22Rv1 (cell line): ENCODE measurements around the gene USP13.

ENCODE experiments used
- H3K27ac ChIP-seq: fragments of 450-650 bp; 2 replicates; pipeline ENCODE4 v1.5.1; 2017
- ZFX ChIP-seq: fragments of 450-650 bp; IDR thresholded peaks from 2 replicates; pipeline ENCODE4 v1.6.1; 2017; ENCODE audit warnings: antibody characterized with exemption, borderline replicate concordance
- TF ChIP-seq, protein P1 (sequence below): fragments of 450-650 bp; IDR thresholded peaks from 2 replicates; pipeline ENCODE4 v1.5.1; 2017; ENCODE audit warnings: mild to moderate bottlenecking

The USP13 gene

DNA sequence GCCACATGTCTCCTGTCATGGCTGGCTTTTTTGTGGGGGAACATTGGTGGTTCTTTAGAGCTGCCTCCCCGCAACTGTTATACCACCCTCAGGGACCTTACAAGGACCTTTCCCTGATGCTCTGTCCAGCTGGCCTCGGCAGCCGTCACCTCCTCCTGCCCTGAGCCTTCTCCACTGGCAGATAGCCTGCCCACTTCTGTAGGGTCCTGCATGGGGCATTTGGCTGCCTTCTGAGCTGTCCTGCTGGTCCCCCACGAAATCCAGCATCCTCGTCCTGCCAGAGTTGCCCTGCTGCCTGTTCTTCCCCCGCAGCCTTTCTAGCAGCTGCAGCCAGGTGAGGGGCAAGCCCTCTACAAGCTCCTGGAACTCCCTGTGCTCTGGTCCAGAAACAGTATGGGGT lies 86.2 kb downstream of the USP13 start:
- TF ChIP-seq, protein P1, sequence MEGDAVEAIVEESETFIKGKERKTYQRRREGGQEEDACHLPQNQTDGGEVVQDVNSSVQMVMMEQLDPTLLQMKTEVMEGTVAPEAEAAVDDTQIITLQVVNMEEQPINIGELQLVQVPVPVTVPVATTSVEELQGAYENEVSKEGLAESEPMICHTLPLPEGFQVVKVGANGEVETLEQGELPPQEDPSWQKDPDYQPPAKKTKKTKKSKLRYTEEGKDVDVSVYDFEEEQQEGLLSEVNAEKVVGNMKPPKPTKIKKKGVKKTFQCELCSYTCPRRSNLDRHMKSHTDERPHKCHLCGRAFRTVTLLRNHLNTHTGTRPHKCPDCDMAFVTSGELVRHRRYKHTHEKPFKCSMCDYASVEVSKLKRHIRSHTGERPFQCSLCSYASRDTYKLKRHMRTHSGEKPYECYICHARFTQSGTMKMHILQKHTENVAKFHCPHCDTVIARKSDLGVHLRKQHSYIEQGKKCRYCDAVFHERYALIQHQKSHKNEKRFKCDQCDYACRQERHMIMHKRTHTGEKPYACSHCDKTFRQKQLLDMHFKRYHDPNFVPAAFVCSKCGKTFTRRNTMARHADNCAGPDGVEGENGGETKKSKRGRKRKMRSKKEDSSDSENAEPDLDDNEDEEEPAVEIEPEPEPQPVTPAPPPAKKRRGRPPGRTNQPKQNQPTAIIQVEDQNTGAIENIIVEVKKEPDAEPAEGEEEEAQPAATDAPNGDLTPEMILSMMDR = no peak
- TF ChIP-seq ZFX = no peak
- H3K27ac ChIP-seq = no peak overlapping the region

GRCh38 chr3:179739816-179740594 lies 87.2 kb downstream of the USP13 start:
- no peak for TF ChIP-seq ZFX
- TF ChIP-seq, protein P1 = no peak
- no peak overlapping the region for H3K27ac ChIP-seq

DNA sequence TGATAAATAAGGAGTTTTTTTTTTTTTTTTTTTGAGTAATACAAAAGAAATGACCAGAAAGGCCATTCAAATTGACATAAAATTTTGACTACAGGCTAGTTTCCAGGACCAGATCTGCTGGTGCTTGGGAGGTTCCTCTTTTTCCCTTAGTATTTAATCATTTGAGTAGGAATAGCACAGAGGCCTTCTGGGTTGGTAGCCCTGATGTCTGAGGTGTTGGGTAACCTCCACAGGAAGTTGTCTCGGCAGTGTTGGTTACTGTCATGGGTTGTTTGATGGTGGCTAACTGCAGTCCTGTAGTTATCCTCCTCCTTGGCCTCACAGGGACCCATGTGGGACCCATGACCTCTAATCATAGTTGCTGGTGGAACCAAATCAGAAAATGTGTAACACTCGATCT lies 91.1 kb downstream of the USP13 start:
- no peak overlapping the region for H3K27ac ChIP-seq
- TF ChIP-seq, protein P1 = no peak
- no peak for TF ChIP-seq ZFX

DNA sequence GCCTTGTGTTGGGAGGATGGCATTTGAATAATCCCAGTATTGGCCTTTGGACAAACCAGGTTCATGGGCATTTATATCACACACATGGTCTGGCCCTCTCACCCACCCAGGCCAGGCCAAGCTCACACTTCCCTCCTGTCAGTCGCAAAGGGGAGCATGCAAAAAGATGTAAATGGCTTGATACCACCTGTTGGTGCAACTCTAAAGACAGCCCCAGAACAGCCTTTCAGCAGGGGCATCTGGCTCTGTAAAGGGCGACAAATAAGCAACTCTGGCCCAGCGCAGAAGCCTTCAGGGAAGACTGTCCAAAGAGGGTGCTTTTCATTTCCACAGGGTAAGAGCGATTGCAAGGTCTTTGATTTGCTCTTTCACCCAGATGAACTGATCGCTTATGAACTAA lies 91.8 kb downstream of the USP13 start:
- TF ChIP-seq ZFX = no peak
- TF ChIP-seq, protein P1 = no peak
- no peak overlapping the region for H3K27ac ChIP-seq

- no peak for TF ChIP-seq ZFX
- TF ChIP-seq, protein P1 = no peak
- no peak overlapping the region for H3K27ac ChIP-seq
Measured at GRCh38 chr3:179745079-179745478, 92.2 kb downstream of the USP13 start.

- TF ChIP-seq, protein P1 = no peak
- no peak for TF ChIP-seq ZFX
- H3K27ac ChIP-seq = no peak overlapping the region
Measured at GRCh38 chr3:179745716-179746115, 92.9 kb downstream of the USP13 start.

DNA sequence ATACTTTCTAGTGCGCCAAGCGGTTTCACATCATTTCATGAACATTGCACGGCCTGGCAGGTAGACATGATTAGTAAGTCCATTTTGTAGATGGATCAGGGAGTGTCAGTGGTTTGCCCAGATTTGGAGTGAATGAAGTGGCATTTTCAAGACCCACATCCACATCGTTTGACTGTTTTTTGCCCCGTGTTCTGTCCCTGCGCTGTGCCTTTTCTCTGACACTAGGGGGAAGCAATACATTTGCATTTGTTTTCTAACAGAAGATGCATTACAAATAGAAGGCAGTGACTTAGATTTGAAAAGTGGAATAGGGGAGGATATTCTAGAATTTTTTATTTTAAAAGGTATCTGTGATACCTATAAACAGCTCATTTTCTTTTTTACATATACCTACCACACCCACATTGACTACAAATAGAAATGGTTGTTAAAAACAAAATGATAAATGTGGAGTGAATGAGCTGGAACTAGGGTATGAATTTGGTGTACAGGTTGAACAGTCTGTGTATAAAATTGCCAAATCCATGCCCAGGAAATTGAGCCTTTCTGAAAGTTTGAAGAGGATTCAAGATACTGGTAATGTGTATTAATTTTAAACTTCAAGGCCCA lies 98.0 kb downstream of the USP13 start:
- no peak overlapping the region for H3K27ac ChIP-seq
- TF ChIP-seq, protein P1 = peak; percentile 76
- TF ChIP-seq ZFX = no peak
